ENCODE measurements around the gene LRIT2.

DNA sequence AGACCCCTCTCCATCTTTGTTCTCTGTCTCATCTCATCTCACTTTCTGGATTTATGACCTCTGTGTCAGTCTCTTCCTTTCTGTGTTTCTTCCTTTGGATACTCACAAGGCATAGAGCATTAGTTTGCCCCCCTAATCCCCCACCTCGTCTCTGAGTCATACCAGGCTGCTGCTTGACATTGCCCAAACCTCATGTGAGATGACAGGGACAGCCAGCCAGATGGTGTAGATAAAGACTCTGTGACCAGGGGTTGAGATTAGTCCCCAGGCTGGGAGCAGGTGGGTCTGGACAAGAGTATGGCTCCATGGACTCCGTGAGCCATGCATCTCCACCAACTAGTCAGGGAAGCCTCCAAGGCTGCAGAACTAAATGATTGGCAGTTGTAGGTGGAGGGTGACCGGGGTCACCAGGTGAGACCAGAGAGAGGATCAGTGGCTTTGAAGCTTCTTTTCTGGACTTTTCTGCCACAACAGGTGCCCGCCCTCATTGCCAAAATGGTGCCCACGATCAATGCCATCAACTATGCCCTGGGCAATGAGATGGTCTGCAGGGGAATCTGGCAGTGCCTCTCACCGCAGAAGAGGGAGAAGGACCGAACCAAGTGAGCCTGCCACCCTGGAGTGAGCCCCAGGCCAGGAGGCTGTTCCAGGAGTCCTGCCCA lies 32.8 kb upstream of the LRIT2 start:
- TF ChIP-seq ZNF416 (tag by site-specific recombination; IDR thresholded peaks at IDR 0.05) = no peak
- TF ChIP-seq, protein P1, sequence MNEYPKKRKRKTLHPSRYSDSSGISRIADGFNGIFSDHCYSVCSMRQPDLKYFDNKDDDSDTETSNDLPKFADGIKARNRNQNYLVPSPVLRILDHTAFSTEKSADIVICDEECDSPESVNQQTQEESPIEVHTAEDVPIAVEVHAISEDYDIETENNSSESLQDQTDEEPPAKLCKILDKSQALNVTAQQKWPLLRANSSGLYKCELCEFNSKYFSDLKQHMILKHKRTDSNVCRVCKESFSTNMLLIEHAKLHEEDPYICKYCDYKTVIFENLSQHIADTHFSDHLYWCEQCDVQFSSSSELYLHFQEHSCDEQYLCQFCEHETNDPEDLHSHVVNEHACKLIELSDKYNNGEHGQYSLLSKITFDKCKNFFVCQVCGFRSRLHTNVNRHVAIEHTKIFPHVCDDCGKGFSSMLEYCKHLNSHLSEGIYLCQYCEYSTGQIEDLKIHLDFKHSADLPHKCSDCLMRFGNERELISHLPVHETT (tag by site-specific recombination; IDR thresholded peaks at IDR 0.05) = no peak
- TF ChIP-seq REST (tag by site-specific recombination; IDR thresholded peaks at IDR 0.05) = no peak
- TF ChIP-seq, protein P2, sequence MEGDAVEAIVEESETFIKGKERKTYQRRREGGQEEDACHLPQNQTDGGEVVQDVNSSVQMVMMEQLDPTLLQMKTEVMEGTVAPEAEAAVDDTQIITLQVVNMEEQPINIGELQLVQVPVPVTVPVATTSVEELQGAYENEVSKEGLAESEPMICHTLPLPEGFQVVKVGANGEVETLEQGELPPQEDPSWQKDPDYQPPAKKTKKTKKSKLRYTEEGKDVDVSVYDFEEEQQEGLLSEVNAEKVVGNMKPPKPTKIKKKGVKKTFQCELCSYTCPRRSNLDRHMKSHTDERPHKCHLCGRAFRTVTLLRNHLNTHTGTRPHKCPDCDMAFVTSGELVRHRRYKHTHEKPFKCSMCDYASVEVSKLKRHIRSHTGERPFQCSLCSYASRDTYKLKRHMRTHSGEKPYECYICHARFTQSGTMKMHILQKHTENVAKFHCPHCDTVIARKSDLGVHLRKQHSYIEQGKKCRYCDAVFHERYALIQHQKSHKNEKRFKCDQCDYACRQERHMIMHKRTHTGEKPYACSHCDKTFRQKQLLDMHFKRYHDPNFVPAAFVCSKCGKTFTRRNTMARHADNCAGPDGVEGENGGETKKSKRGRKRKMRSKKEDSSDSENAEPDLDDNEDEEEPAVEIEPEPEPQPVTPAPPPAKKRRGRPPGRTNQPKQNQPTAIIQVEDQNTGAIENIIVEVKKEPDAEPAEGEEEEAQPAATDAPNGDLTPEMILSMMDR (tag by site-specific recombination; IDR thresholded peaks at IDR 0.05) = no peak
